ENCODE results near the gene CCL17. TPM values are rescaled to one million over a fixed set of nuclear protein-coding genes. Genes with fewer than 3 reads are reported as not detected.

Gene CCL17
- total and polyA plus RNA-seq, 9 of the 15 experiments (the other 6 are each of a cell fraction or from before 2014, with no cell fraction given): not detected

DNA sequence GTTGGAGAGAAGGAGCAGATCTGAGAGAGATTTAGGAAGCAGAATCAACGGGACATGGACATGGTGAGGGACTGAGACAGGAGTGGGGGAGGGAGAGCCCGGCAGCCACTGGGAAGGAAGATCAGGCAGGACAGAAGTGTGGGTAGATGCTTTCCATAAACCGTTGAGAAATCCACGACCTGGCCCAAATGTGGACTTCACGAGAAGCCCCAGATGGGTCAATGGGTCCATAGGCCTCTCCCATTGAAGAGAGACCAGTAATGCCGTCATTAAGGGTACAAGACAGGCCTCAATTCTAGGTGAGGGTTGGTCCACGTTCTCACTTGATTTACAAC, 46.5 kb upstream of the CCL17 start:
- ATAC-seq: no peak
- Histone ChIP-seq H3K79me2 (ENCODE audit: control insufficient read depth, insufficient read depth, low read length) (no peaks in the 10 kb centered on the region), H3K9me1 (ENCODE audit: control insufficient read depth, insufficient read depth, low read length) (no peaks in the 10 kb centered on the region), H3K4me3 (no peak overlapping the region), H3K27me3 (ENCODE audit: control insufficient read depth in 2 of 2, insufficient read depth in 2 of 2, low read length in 2 of 2) (peaks cover 4 to 35% of the 10 kb centered on the region in 2 experiments; a peak in 4 of 5 replicates), H3K9me3 (replicated peaks; ENCODE audit: control insufficient read depth, insufficient read depth, low read depth, low read length) (no peaks in the 10 kb centered on the region), H3K27ac (ENCODE audit: extremely low read depth, low read depth, low read length) (no peak overlapping the region), H3K9ac (ENCODE audit: insufficient read depth in 1 of 2, low read depth in 2 of 2, low read length in 2 of 2) (no peak overlapping the region), H3K36me3 (ENCODE audit: control insufficient read depth, insufficient read depth, low read length) (no peaks in the 10 kb centered on the region), H3K4me1 (replicated peaks in 1 of 2; ENCODE audit: control insufficient read depth in 2 of 2, insufficient read depth in 2 of 2, low read length in 2 of 2) (peaks cover 0 to 4% of the 10 kb centered on the region in 2 experiments; a peak in 1 of 5 replicates), H2AFZ (ENCODE audit: low read depth, low read length) (no peak overlapping the region), H3K4me2 (ENCODE audit: insufficient read depth, low read length) (no peak overlapping the region), H4K20me1 (replicated peaks; ENCODE audit: control insufficient read depth, insufficient read depth, low read length) (0 out of 2 replicates have a peak, but pooled peaks cover 2% of the 10 kb centered on the region)
- 11% methylated on average over 7 of the region's 7 CpGs for WGBS (ENCODE audit: insufficient coverage, low coverage, missing lambda C conversion rate)
- intact Hi-C loops (cut with micrococcal nuclease) (no loop called here), in situ Hi-C loops (cut with MboI) (no loop called here)
- CTCF ChIA-PET (ENCODE audit: low intra/inter-chr PET ratio): no interaction called here
- no peak for DNase-seq (ENCODE audit: extremely low read depth in 1 of 4, low spot score in 3 of 4)
- POLR2A ChIA-PET: no interaction called here
- BruUV-seq (replicated peaks): no TSS peak
- FAIRE-seq: no peak
- TF ChIP-seq, protein P1, sequence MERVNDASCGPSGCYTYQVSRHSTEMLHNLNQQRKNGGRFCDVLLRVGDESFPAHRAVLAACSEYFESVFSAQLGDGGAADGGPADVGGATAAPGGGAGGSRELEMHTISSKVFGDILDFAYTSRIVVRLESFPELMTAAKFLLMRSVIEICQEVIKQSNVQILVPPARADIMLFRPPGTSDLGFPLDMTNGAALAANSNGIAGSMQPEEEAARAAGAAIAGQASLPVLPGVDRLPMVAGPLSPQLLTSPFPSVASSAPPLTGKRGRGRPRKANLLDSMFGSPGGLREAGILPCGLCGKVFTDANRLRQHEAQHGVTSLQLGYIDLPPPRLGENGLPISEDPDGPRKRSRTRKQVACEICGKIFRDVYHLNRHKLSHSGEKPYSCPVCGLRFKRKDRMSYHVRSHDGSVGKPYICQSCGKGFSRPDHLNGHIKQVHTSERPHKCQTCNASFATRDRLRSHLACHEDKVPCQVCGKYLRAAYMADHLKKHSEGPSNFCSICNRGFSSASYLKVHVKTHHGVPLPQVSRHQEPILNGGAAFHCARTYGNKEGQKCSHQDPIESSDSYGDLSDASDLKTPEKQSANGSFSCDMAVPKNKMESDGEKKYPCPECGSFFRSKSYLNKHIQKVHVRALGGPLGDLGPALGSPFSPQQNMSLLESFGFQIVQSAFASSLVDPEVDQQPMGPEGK (CRISPR knock-in tag; IDR thresholded peaks at IDR 0.05; ENCODE audit: borderline replicate concordance): no peak
- no peak for TF ChIP-seq SMC3 (conservative IDR thresholded peaks at IDR 0.05; ENCODE audit: insufficient read depth, low read depth, low read length)
- no peak for TF ChIP-seq NR4A1 (CRISPR knock-in tag; IDR thresholded peaks at IDR 0.05)
- TF ChIP-seq NR4A1 (tag; IDR thresholded peaks at IDR 0.05): no peak
